ENCODE results near the gene HECTD1.

- no peak for TF ChIP-seq CTCF (IDR thresholded peaks at IDR 0.05)
- no peak for TF ChIP-seq POLR2A (IDR thresholded peaks at IDR 0.05)
Measured at GRCh38 chr14:31092160-31092708, 115.4 kb downstream of the HECTD1 start.

All from thyroid gland (tissue), 4 donors.